GM12878 (cell line): Measurements from ENCODE around the gene SNX19. TPM values are rescaled to one million over a fixed set of nuclear protein-coding genes. Genes with fewer than 3 reads are reported as not detected.

Source experiments
- BCLAF1 ChIP-seq: fragments of 450-650 bp; IDR thresholded peaks from 2 replicates; pipeline ENCODE4 v1.6.1; 2017; ENCODE audit warnings: antibody characterized with exemption, mild to moderate bottlenecking, moderate library complexity
- CHD2 ChIP-seq: IDR thresholded peaks from 2 replicates; pipeline ENCODE4 v1.6.1; 2011; ENCODE audit warnings: low read depth, low read length, improper control_type of control experiment, borderline replicate concordance
- E2F4 ChIP-seq: IDR thresholded peaks from 2 replicates; pipeline ENCODE4 v1.6.1; 2012; ENCODE audit warnings: low read depth, low read length, improper control_type of control experiment
- FOS ChIP-seq: IDR thresholded peaks from 3 replicates; pipeline ENCODE4 v1.6.1; 2011; ENCODE audit warnings: borderline replicate concordance; ENCODE audit not compliant: insufficient read length; ENCODE audit errors: extremely low read depth
- GABPA ChIP-seq: IDR thresholded peaks from 2 replicates; pipeline ENCODE4 v1.6.1; 2014; ENCODE audit warnings: antibody characterized with exemption, low read depth, mild to moderate bottlenecking, inconsistent platforms
- HCFC1 ChIP-seq: fragments of 150-350 bp; IDR thresholded peaks from 2 replicates; pipeline ENCODE4 v1.6.1; 2014; ENCODE audit warnings: low read length
- IKZF1 ChIP-seq: fragments of 450-650 bp; conservative IDR thresholded peaks from 2 replicates; pipeline ENCODE4 v1.6.1; 2017; ENCODE audit warnings: antibody characterized with exemption, mild to moderate bottlenecking
- IKZF2 ChIP-seq, 2 experiments: fragments of 450-650 bp; IDR thresholded peaks; 2 replicates each; pipeline ENCODE4 v1.6.1; 2017; ENCODE audit warnings: mild to moderate bottlenecking in 2 of 2, moderate library complexity in 2 of 2
- IRF5 ChIP-seq: fragments of 450-650 bp; IDR thresholded peaks from 2 replicates; pipeline ENCODE4 v1.6.1; 2017; ENCODE audit warnings: borderline replicate concordance
- KLF5 ChIP-seq: fragments of 450-650 bp; IDR thresholded peaks from 2 replicates; pipeline ENCODE4 v1.6.1; 2014; ENCODE audit warnings: mild to moderate bottlenecking; ENCODE audit not compliant: partially characterized antibody
- NFYA ChIP-seq: IDR thresholded peaks from 2 replicates; pipeline ENCODE4 v1.6.1; 2011; ENCODE audit warnings: low read depth, mild to moderate bottlenecking, low read length, improper control_type of control experiment, borderline replicate concordance
- RB1 ChIP-seq: fragments of 450-650 bp; formaldehyde crosslinking; IDR thresholded peaks from 2 replicates; pipeline ENCODE4 v1.6.1; 2017; ENCODE audit warnings: mild to moderate bottlenecking, borderline replicate concordance
- RBBP5 ChIP-seq: fragments of 200-600 bp; sonication (generic); conservative IDR thresholded peaks from 2 replicates; pipeline ENCODE4 v1.6.1; 2016
- RELA ChIP-seq: fragments of 450-650 bp; IDR thresholded peaks from 2 replicates; pipeline ENCODE4 v1.8.0; 2014; ENCODE audit warnings: borderline replicate concordance; ENCODE audit not compliant: partially characterized antibody
- SMAD5 ChIP-seq: IDR thresholded peaks from 2 replicates; pipeline ENCODE4 v1.6.1; 2016; ENCODE audit warnings: antibody characterized with exemption, low read depth
- SUPT20H ChIP-seq: IDR thresholded peaks from 2 replicates; pipeline ENCODE4 v1.6.1; 2011; ENCODE audit warnings: low read depth, mild to moderate bottlenecking, low read length, moderate library complexity, borderline replicate concordance; ENCODE audit not compliant: control insufficient read depth
- SUZ12 ChIP-seq: fragments of 200-600 bp; sonication (generic); IDR thresholded peaks from one replicate; pipeline ENCODE4 v1.6.1; 2018; ENCODE audit warnings: antibody characterized with exemption, mild to moderate bottlenecking; ENCODE audit not compliant: unreplicated experiment
- TBL1XR1 ChIP-seq: IDR thresholded peaks from 2 replicates; pipeline ENCODE4 v1.6.1; 2012; ENCODE audit warnings: low read depth, low read length, improper control_type of control experiment
- YBX1 ChIP-seq: fragments of 450-650 bp; IDR thresholded peaks from 2 replicates; pipeline ENCODE4 v1.6.1; 2016; ENCODE audit warnings: antibody characterized with exemption
- ZNF217 ChIP-seq: fragments of 450-650 bp; IDR thresholded peaks from 2 replicates; pipeline ENCODE4 v1.6.1; 2017; ENCODE audit warnings: antibody characterized with exemption, mild to moderate bottlenecking
- ZNF622 ChIP-seq: fragments of 450-650 bp; IDR thresholded peaks from 2 replicates; pipeline ENCODE4 v1.6.1; 2017; ENCODE audit warnings: mild to moderate bottlenecking, inconsistent platforms
- polyA plus RNA-seq, 11 experiments: library from polyadenylated mRNA; depleted of rRNA in 4 of 11; unstranded in 6 of 11; stranded (reverse) in 5 of 11; fragments of >200 nt; fragmentation: Nextera tagmentation in 4 of 11; fragmentation: Illumina TruSeq in 1 of 11; extraction: Ambion mirVana in 4 of 11; extraction: Trizol in 1 of 11; gene quantifications; 1 replicate in 1 of 11; 2 replicates in 10 of 11; pipeline versions ENCODE4 v1.2.1 to v1.2.3, GENCODE V29; 2011 to 2016; ENCODE audit warnings: inconsistent platforms in 2 of 11, missing spikeins in 2 of 11, low read depth in 1 of 11
- total RNA-seq, 4 experiments: library from RNA; depleted of rRNA in 3 of 4; stranded (reverse); fragments of >200 nt in 3 of 4; fragmentation: Illumina TruSeq in 1 of 4; extraction: Trizol in 1 of 4; gene quantifications; 2 replicates each; pipeline versions ENCODE4 v1.2.1 to v1.2.3, GENCODE V29; 2013 to 2021
- TF ChIP-seq, protein P1 (sequence below): IDR thresholded peaks from 2 replicates; pipeline ENCODE4 v1.6.1; 2012; ENCODE audit warnings: mild to moderate bottlenecking, low read depth, low read length

Gene SNX19
- total and polyA plus RNA-seq, 10 of the 15 experiments (the other 5 are each of a cell fraction or from before 2014, with no cell fraction given) = 3.0 to 46.9 (median 30.4) TPM

- TF ChIP-seq FOS = no peak
- no peak for TF ChIP-seq BCLAF1
- 0 out of 2 replicates have a peak, but pooled peaks have one; percentile 39 for TF ChIP-seq TBL1XR1
- peak; percentile 84 for TF ChIP-seq KLF5
- no peak; the same call in 1 of the 2 replicates for TF ChIP-seq CHD2
- peak; percentile 76 for TF ChIP-seq GABPA
- no peak for TF ChIP-seq E2F4
- TF ChIP-seq RELA = peak; percentile 74
- TF ChIP-seq NFYA = no peak
- peak; percentile 51; the same call in 1 of the 2 replicates for TF ChIP-seq ZNF217
- no peak for TF ChIP-seq IRF5
- no peak for TF ChIP-seq SUPT20H
- peak; percentile 88 for TF ChIP-seq IKZF1
- no peak for TF ChIP-seq YBX1
- no peak for TF ChIP-seq ZNF622
- peak; percentile 91; the same call in 1 of the 2 replicates for TF ChIP-seq RB1
- TF ChIP-seq HCFC1 = peak; percentile 72
- no peak for TF ChIP-seq RBBP5
- TF ChIP-seq SMAD5 = 0 out of 2 replicates have a peak, but pooled peaks have one; percentile 51
- no peak for TF ChIP-seq SUZ12
- TF ChIP-seq, protein P1, sequence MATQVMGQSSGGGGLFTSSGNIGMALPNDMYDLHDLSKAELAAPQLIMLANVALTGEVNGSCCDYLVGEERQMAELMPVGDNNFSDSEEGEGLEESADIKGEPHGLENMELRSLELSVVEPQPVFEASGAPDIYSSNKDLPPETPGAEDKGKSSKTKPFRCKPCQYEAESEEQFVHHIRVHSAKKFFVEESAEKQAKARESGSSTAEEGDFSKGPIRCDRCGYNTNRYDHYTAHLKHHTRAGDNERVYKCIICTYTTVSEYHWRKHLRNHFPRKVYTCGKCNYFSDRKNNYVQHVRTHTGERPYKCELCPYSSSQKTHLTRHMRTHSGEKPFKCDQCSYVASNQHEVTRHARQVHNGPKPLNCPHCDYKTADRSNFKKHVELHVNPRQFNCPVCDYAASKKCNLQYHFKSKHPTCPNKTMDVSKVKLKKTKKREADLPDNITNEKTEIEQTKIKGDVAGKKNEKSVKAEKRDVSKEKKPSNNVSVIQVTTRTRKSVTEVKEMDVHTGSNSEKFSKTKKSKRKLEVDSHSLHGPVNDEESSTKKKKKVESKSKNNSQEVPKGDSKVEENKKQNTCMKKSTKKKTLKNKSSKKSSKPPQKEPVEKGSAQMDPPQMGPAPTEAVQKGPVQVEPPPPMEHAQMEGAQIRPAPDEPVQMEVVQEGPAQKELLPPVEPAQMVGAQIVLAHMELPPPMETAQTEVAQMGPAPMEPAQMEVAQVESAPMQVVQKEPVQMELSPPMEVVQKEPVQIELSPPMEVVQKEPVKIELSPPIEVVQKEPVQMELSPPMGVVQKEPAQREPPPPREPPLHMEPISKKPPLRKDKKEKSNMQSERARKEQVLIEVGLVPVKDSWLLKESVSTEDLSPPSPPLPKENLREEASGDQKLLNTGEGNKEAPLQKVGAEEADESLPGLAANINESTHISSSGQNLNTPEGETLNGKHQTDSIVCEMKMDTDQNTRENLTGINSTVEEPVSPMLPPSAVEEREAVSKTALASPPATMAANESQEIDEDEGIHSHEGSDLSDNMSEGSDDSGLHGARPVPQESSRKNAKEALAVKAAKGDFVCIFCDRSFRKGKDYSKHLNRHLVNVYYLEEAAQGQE = no peak
- TF ChIP-seq IKZF2 (IDR thresholded peaks at IDR 0.05) = no peak
Measured at GRCh38 chr11:130916238-130916855, at the start of gene SNX19 (continued).
